Loucy (cell line): ENCODE results near the gene MAD2L1BP.

Experiments used
- H2AFZ ChIP-seq: fragments of 200-600 bp; sonication (generic); 2 replicates; pipeline ENCODE4 v1.6.0; 2016; ENCODE audit warnings: antibody characterized with exemption, mild to moderate bottlenecking, low read length, moderate library complexity
- H3F3A ChIP-seq: fragments of 200-600 bp; 2 replicates; pipeline ENCODE4 v1.6.0; 2016; ENCODE audit warnings: antibody characterized with exemption, low read depth, mild to moderate bottlenecking
- H3K27me3 ChIP-seq: fragments of 200-600 bp; sonication (generic); 2 replicates; pipeline ENCODE4 v1.6.1; 2014; ENCODE audit warnings: low read length, mild to moderate bottlenecking; ENCODE audit not compliant: insufficient read depth, poor library complexity, severe bottlenecking
- H3K36me3 ChIP-seq: fragments of 200-600 bp; sonication (generic); 2 replicates; pipeline ENCODE4 v1.6.1; 2016; ENCODE audit warnings: low read length; ENCODE audit not compliant: insufficient read depth
- H3K4me1 ChIP-seq: fragments of 200-600 bp; sonication (generic); 2 replicates; pipeline ENCODE4 v1.5.1; 2014; ENCODE audit warnings: low read length, mild to moderate bottlenecking; ENCODE audit not compliant: insufficient read depth, poor library complexity, severe bottlenecking
- H3K4me2 ChIP-seq: fragments of 200-600 bp; sonication (generic); 2 replicates; pipeline ENCODE4 v1.6.0; 2014; ENCODE audit warnings: antibody characterized with exemption, low read length, low read depth, mild to moderate bottlenecking; ENCODE audit not compliant: poor library complexity, severe bottlenecking
- H3K4me3 ChIP-seq: fragments of 200-600 bp; sonication (generic); 2 replicates; pipeline ENCODE4 v1.5.1; 2014; ENCODE audit warnings: low read length, mild to moderate bottlenecking, mixed read lengths; ENCODE audit not compliant: poor library complexity, severe bottlenecking
- H3K79me2 ChIP-seq: fragments of 200-600 bp; sonication (generic); 2 replicates; pipeline ENCODE4 v1.6.1; 2014; ENCODE audit warnings: low read length; ENCODE audit not compliant: insufficient read depth
- H3K9ac ChIP-seq: fragments of 200-600 bp; sonication (generic); 2 replicates; pipeline ENCODE4 v1.6.0; 2014; ENCODE audit warnings: mild to moderate bottlenecking, low read depth, low read length, moderate library complexity; ENCODE audit not compliant: poor library complexity, severe bottlenecking
- H3K9me2 ChIP-seq: fragments of 200-600 bp; sonication (generic); replicated peaks from 2 replicates; pipeline ENCODE4 v1.6.1; 2016; ENCODE audit warnings: low read depth, low read length, mixed read lengths
- H3K9me3 ChIP-seq: fragments of 200-600 bp; sonication (generic); 2 replicates; pipeline ENCODE4 v1.6.1; 2014; ENCODE audit warnings: mild to moderate bottlenecking, antibody characterized with exemption, low read length, low read depth; ENCODE audit not compliant: insufficient read depth
- H4K20me1 ChIP-seq: fragments of 200-600 bp; sonication (generic); 2 replicates; pipeline ENCODE4 v1.6.0; 2014; ENCODE audit warnings: antibody characterized with exemption, low read length, mild to moderate bottlenecking; ENCODE audit not compliant: insufficient read depth, poor library complexity, severe bottlenecking
- EZH2phosphoT487 ChIP-seq: fragments of 200-600 bp; IDR thresholded peaks from 2 replicates; pipeline ENCODE4 v1.6.1; 2018; ENCODE audit warnings: antibody characterized with exemption, mild to moderate bottlenecking, moderate library complexity, borderline replicate concordance
- TF ChIP-seq, protein P1 (sequence below): fragments of 200-600 bp; sonication (generic); conservative IDR thresholded peaks from 2 replicates; pipeline ENCODE4 v1.5.1; 2014; ENCODE audit warnings: mild to moderate bottlenecking, antibody characterized with exemption, low read length

MAD2L1BP gene

DNA sequence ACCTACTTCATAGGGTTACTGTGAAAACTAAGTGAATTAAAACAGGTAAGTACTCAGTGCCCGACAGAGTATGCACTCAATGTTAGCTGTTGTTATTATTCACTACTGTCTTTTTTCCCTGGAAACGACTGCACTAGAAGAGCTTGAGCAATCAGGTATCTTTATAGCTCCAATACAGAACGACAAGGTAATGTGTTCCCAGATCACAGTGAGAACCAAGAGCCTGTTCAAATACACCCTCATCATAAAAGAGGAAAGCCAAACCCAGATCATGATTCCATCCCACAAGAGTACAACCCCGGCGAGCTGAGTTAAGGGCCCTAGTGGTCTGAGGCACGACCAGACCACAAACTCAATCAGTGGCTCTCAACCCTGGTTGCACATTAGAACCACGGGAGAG, 42.1 kb downstream of the MAD2L1BP start:
- H3K9ac ChIP-seq, result no peak overlapping the region
- TF ChIP-seq EZH2phosphoT487, result no peak
- TF ChIP-seq, protein P1, sequence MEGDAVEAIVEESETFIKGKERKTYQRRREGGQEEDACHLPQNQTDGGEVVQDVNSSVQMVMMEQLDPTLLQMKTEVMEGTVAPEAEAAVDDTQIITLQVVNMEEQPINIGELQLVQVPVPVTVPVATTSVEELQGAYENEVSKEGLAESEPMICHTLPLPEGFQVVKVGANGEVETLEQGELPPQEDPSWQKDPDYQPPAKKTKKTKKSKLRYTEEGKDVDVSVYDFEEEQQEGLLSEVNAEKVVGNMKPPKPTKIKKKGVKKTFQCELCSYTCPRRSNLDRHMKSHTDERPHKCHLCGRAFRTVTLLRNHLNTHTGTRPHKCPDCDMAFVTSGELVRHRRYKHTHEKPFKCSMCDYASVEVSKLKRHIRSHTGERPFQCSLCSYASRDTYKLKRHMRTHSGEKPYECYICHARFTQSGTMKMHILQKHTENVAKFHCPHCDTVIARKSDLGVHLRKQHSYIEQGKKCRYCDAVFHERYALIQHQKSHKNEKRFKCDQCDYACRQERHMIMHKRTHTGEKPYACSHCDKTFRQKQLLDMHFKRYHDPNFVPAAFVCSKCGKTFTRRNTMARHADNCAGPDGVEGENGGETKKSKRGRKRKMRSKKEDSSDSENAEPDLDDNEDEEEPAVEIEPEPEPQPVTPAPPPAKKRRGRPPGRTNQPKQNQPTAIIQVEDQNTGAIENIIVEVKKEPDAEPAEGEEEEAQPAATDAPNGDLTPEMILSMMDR, result no peak
- H3K36me3 ChIP-seq, result peaks cover 76% of the 10 kb centered on the region; the same call in 1 of the 2 replicates
- H4K20me1 ChIP-seq, result peaks cover 7% of the 10 kb centered on the region
- no peaks in the 10 kb centered on the region for H3K27me3 ChIP-seq
- H3K9me2 ChIP-seq, result no peaks in the 10 kb centered on the region
- H3K79me2 ChIP-seq, result peaks cover 20% of the 10 kb centered on the region; the same call in 1 of the 2 replicates
- H2AFZ ChIP-seq, result no peak overlapping the region
- H3K4me1 ChIP-seq, result peaks cover 3% of the 10 kb centered on the region
- H3F3A ChIP-seq, result no peaks in the 10 kb centered on the region
- no peak overlapping the region for H3K4me3 ChIP-seq
- H3K4me2 ChIP-seq, result no peak overlapping the region
- no peaks in the 10 kb centered on the region for H3K9me3 ChIP-seq

DNA sequence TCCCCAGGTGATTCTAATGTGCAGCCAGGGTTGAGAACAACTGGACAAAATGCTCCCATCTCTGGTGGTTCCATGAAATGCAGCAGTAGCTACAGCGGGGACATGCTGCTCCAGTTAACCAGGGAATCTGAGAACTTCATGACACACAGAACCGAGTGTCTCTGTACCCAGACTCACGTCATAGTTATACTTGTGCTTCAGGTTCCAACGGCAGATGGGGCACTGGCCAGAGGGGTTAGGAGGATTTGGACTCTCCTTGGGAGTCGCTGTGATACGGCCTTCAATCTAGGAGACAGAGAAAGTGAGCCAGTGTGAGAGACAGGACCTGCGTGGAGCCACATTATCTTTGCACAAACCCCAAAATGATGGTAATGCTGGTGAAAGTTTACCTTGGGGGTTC, 42.7 kb downstream of the MAD2L1BP start:
- H3K4me2 ChIP-seq, result no peak overlapping the region
- peaks cover 26% of the 10 kb centered on the region for H3K79me2 ChIP-seq
- peaks cover 12% of the 10 kb centered on the region for H4K20me1 ChIP-seq
- no peaks in the 10 kb centered on the region for H3K9me2 ChIP-seq
- H3K36me3 ChIP-seq, result peaks cover 75% of the 10 kb centered on the region; the same call in 1 of the 2 replicates
- H3K9ac ChIP-seq, result no peak overlapping the region
- H2AFZ ChIP-seq, result no peak overlapping the region
- H3K4me1 ChIP-seq, result peaks cover 9% of the 10 kb centered on the region
- H3F3A ChIP-seq, result no peaks in the 10 kb centered on the region
- no peak for TF ChIP-seq EZH2phosphoT487
- TF ChIP-seq, protein P1, result no peak
- H3K9me3 ChIP-seq, result no peaks in the 10 kb centered on the region
- no peak overlapping the region for H3K4me3 ChIP-seq
- H3K27me3 ChIP-seq, result no peaks in the 10 kb centered on the region

DNA sequence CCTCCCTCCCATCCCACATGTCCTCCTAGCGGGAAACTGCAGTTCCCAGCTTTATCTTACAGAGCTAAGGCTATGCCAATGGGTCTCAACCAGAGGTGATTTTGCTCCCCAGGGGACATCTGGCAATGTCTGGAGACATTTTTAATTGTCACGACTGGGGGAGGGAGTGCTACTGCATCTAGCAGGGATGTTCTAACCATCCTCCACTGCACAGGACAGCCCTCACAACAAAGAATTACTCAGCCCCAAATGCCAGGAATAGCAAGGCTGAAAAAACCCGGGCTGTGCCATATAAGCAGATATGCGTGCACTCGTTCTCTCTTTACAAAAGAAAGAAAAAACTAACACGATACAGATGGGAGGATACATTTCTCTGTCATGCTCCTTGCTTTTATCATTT, 43.4 kb downstream of the MAD2L1BP start:
- Histone ChIP-seq H3K27me3 (no peaks in the 10 kb centered on the region), H3K4me3 (no peak overlapping the region), H3K9me3 (no peaks in the 10 kb centered on the region), H2AFZ (no peak overlapping the region), H3F3A (no peaks in the 10 kb centered on the region), H3K4me2 (no peak overlapping the region), H4K20me1 (peaks cover 20% of the 10 kb centered on the region), H3K9me2 (no peaks in the 10 kb centered on the region), H3K36me3 (peaks cover 68% of the 10 kb centered on the region; the same call in 1 of the 2 replicates), H3K9ac (no peak overlapping the region), H3K4me1 (peaks cover 15% of the 10 kb centered on the region), H3K79me2 (peaks cover 33% of the 10 kb centered on the region)
- TF ChIP-seq, protein P1, result no peak
- TF ChIP-seq EZH2phosphoT487, result no peak
